ENCODE results near the gene APOC3.

The APOC3 gene

GRCh38 chr11:116852261-116853031 lies 22.7 kb downstream of the APOC3 start:
- DNase-seq: no peak

- peak in 1 of 2 experiments; percentile 69 for DNase-seq
Measured at GRCh38 chr11:116853461-116854073, 23.9 kb downstream of the APOC3 start.

- no peak for DNase-seq
Measured at GRCh38 chr11:116855413-116855812, 25.7 kb downstream of the APOC3 start.

- no peak for DNase-seq
Measured at GRCh38 chr11:116856423-116856822, 26.7 kb downstream of the APOC3 start.

GRCh38 chr11:116857316-116857715 lies 27.6 kb downstream of the APOC3 start:
- no peak for DNase-seq

GRCh38 chr11:116857936-116858335 lies 28.2 kb downstream of the APOC3 start:
- DNase-seq: no peak

- no peak for DNase-seq
Measured at GRCh38 chr11:116859175-116859574, 29.5 kb downstream of the APOC3 start.

- no peak for DNase-seq
Measured at GRCh38 chr11:116860303-116860702, 30.6 kb downstream of the APOC3 start.

GRCh38 chr11:116861539-116861938 lies 31.8 kb downstream of the APOC3 start:
- DNase-seq: no peak

GRCh38 chr11:116862185-116862584 lies 32.5 kb downstream of the APOC3 start:
- no peak for DNase-seq

- DNase-seq: no peak
Measured at GRCh38 chr11:116862951-116863350, 33.2 kb downstream of the APOC3 start.

GRCh38 chr11:116864531-116864930 lies 34.8 kb downstream of the APOC3 start:
- no peak for DNase-seq

GRCh38 chr11:116865696-116866095 lies 36.0 kb downstream of the APOC3 start:
- DNase-seq: no peak

- DNase-seq: no peak
Measured at GRCh38 chr11:116866804-116867455, 37.2 kb downstream of the APOC3 start.

GRCh38 chr11:116867619-116868018 lies 37.9 kb downstream of the APOC3 start:
- no peak for DNase-seq

- DNase-seq: no peak
Measured at GRCh38 chr11:116868066-116868465, 38.4 kb downstream of the APOC3 start.

- DNase-seq: no peak
Measured at GRCh38 chr11:116869610-116870009, 39.9 kb downstream of the APOC3 start.

- DNase-seq: no peak
Measured at GRCh38 chr11:116870054-116870453, 40.3 kb downstream of the APOC3 start.

GRCh38 chr11:116871248-116871647 lies 41.5 kb downstream of the APOC3 start:
- DNase-seq: no peak

- DNase-seq: no peak
Measured at GRCh38 chr11:116873381-116873780, 43.7 kb downstream of the APOC3 start.

- no peak for DNase-seq
Measured at GRCh38 chr11:116874251-116874650, 44.5 kb downstream of the APOC3 start.

- DNase-seq: no peak
Measured at GRCh38 chr11:116875194-116875593, 45.5 kb downstream of the APOC3 start.

- DNase-seq: no peak
Measured at GRCh38 chr11:116876656-116877055, 46.9 kb downstream of the APOC3 start.
